Gastroesophageal sphincter (tissue), 4 donors: ENCODE measurements around the gene EXOC4. TPM values are rescaled to one million over a fixed set of nuclear protein-coding genes. Genes with fewer than 3 reads are reported as not detected.

ENCODE experiments used
- ATAC-seq: fragments of 150-250 bp; one replicate; pipeline ENCODE4 v1.9.1; 2016; ENCODE audit warnings: mild to moderate bottlenecking, moderate library complexity
- H3K27ac ChIP-seq, 4 donors: fragments of 200-600 bp; sonication (generic) in 3 of 4; 1 replicate in 3 of 4; 2 replicates in 1 of 4; pipeline ENCODE4 v1.5.1; 2016 to 2019
- H3K27me3 ChIP-seq: fragments of 200-600 bp; sonication (generic); one replicate; pipeline ENCODE4 v1.5.1; 2019
- H3K36me3 ChIP-seq, 2 donors: fragments of 200-600 bp; sonication (generic); one replicate each; pipeline ENCODE4 v1.5.1; 2019; ENCODE audit warnings: control low read depth in 1 of 2
- H3K4me1 ChIP-seq, 3 donors: fragments of 200-600 bp; sonication (generic); 1 replicate in 2 of 3; 2 replicates in 1 of 3; pipeline ENCODE4 v1.5.1; 2016 to 2019; ENCODE audit warnings: control low read depth in 2 of 3
- H3K4me3 ChIP-seq, 2 donors: fragments of 200-600 bp; sonication (generic); one replicate each; pipeline ENCODE4 v1.5.1; 2019; ENCODE audit warnings: mild to moderate bottlenecking in 1 of 2, moderate library complexity in 1 of 2
- H3K9me3 ChIP-seq, 3 donors: fragments of 200-600 bp; sonication (generic); one replicate each; pipeline ENCODE4 v1.5.1; 2017 to 2019; ENCODE audit warnings: control low read depth in 2 of 3
- CTCF ChIP-seq, 4 experiments: fragments of 200-600 bp in 2 of 4; fragments of 450-650 bp in 2 of 4; sonication (generic) in 1 of 4; IDR thresholded peaks; one replicate each; pipeline ENCODE4 v1.5.1; 2017 to 2019; ENCODE audit warnings: antibody characterized with exemption in 4 of 4, mild to moderate bottlenecking in 2 of 4, moderate library complexity in 2 of 4
- EP300 ChIP-seq: sonication (generic); formaldehyde crosslinking; IDR thresholded peaks from one replicate; pipeline ENCODE4 v1.6.1; 2017; ENCODE audit warnings: antibody characterized with exemption, mild to moderate bottlenecking
- POLR2A ChIP-seq, 2 donors: fragments of 450-650 bp; IDR thresholded peaks; one replicate each; pipeline ENCODE4 v1.6.1; 2017; ENCODE audit warnings: antibody characterized with exemption in 2 of 2, mild to moderate bottlenecking in 2 of 2, moderate library complexity in 1 of 2
- POLR2AphosphoS5 ChIP-seq: sonication (generic); formaldehyde crosslinking; IDR thresholded peaks from one replicate; pipeline ENCODE4 v1.6.1; 2017; ENCODE audit warnings: antibody characterized with exemption
- WGBS, 2 donors: methylation state at CpG; one replicate each; pipeline ENCODE4 v1.1.5; 2018; ENCODE audit warnings: low coverage in 1 of 2; 5-methylcytosine and 5-hydroxymethylcytosine counted together
- total RNA-seq, 4 donors: library from RNA; depleted of rRNA; stranded (reverse); fragments of >200 nt; gene quantifications; one replicate each; pipeline ENCODE4 v1.1.0, GENCODE V29; 2016

The EXOC4 gene
- total RNA-seq, 4 donors from 2014 or later: 46.3 to 85.8 (median 51.9) TPM

DNA sequence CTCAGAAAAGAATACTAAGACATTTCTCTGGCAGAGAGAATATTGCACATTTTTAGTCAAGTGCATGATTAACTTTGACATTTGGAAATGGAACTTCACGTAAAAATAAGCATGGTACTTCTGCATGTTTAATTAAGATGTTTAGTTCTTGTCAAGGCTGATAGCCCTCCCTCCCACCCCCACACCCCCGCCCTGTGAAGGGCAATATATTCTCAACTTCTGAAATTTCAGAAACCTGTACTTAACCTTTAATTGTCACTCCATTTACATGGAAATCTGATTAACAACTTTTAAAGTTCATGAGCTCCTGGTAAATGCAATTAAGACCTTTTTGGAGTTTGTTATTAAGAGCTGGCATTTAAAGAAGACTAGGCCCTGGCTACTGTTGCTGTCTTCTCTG is 205.8 kb downstream of the EXOC4 start:
- Histone ChIP-seq H3K27me3 (no peaks in the 10 kb centered on the region), H3K27ac (no peak overlapping the region), H3K4me1 (no peaks in the 10 kb centered on the region), H3K9me3 (no peaks in the 10 kb centered on the region), H3K4me3 (no peak overlapping the region), H3K36me3 (no peaks in the 10 kb centered on the region)
- ATAC-seq: no peak
- TF ChIP-seq EP300 (no peak), CTCF (IDR thresholded peaks at IDR 0.05) (no peak), POLR2AphosphoS5 (no peak), POLR2A (IDR thresholded peaks at IDR 0.05) (no peak)
- 68 to 89% methylated on average over 2 of the region's 2 CpGs for WGBS, 2 donors

DNA sequence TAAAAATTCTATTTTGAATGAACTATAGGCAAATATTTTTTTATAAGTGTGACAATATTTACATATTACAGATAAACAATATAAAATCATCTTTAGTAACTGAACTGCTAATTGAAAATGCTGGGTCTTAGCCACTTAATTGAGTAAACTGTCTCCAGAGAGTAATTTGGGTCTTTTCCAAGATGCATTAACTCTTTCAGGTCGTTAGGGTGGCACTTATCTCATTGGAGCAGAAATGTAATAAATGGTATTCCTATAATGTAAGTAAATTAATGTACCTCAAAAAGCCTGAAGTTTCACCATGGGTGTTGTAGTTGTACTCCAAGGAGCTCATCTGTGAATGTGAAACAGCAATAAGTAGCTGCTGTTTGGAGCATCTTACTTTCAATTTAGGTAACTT is 208.5 kb downstream of the EXOC4 start:
- Histone ChIP-seq H3K27me3 (no peaks in the 10 kb centered on the region), H3K4me3 (no peak overlapping the region), H3K36me3 (no peaks in the 10 kb centered on the region), H3K4me1 (no peaks in the 10 kb centered on the region), H3K9me3 (peaks cover 0 to 12% (median 0%) of the 10 kb centered on the region in 3 donors), H3K27ac (no peak overlapping the region)
- WGBS, 2 donors: 30 to 38% methylated on average over 1 of the region's 1 CpG
- ATAC-seq: no peak
- no peak for TF ChIP-seq EP300
- no peak for TF ChIP-seq POLR2A (IDR thresholded peaks at IDR 0.05)
- TF ChIP-seq POLR2AphosphoS5: no peak

GRCh38 chr7:133475655-133476054 is 222.8 kb downstream of the EXOC4 start:
- no peaks in the 10 kb centered on the region for H3K27me3 ChIP-seq
- H3K36me3 ChIP-seq: peaks cover 0 to 26% of the 10 kb centered on the region in 2 donors
- no peak for ATAC-seq
- H3K4me1 ChIP-seq: no peaks in the 10 kb centered on the region
- H3K9me3 ChIP-seq: no peaks in the 10 kb centered on the region
- no peak overlapping the region for H3K4me3 ChIP-seq
- TF ChIP-seq EP300 (no peak), CTCF (IDR thresholded peaks at IDR 0.05) (no peak), POLR2AphosphoS5 (no peak), POLR2A (IDR thresholded peaks at IDR 0.05) (no peak)
- H3K27ac ChIP-seq: no peak overlapping the region

- no peak overlapping the region for H3K4me3 ChIP-seq
- WGBS, 2 donors: 96 to 100% methylated on average over 1 to 2 of the region's 2 CpGs
These were observed 224.9 kb downstream of the EXOC4 start for GRCh38 chr7:133477791-133478190.

GRCh38 chr7:133478591-133479135 is 225.8 kb downstream of the EXOC4 start:
- Histone ChIP-seq H3K4me1 (no peaks in the 10 kb centered on the region), H3K36me3 (peaks cover 0 to 45% of the 10 kb centered on the region in 2 donors), H3K27ac (no peak overlapping the region), H3K9me3 (no peaks in the 10 kb centered on the region), H3K27me3 (no peaks in the 10 kb centered on the region), H3K4me3 (no peak overlapping the region)
- WGBS, 2 donors: 55 to 96% methylated on average over 2 to 3 of the region's 3 CpGs
- ATAC-seq: no peak
- no peak for TF ChIP-seq POLR2AphosphoS5
- TF ChIP-seq CTCF (IDR thresholded peaks at IDR 0.05): no peak
- no peak for TF ChIP-seq POLR2A (IDR thresholded peaks at IDR 0.05)
- TF ChIP-seq EP300: no peak

More at GRCh38 chr7:133477791-133478190, 224.9 kb downstream of the EXOC4 start:
- H3K9me3 ChIP-seq: no peaks in the 10 kb centered on the region
- H3K27me3 ChIP-seq: no peaks in the 10 kb centered on the region
- H3K4me1 ChIP-seq: no peaks in the 10 kb centered on the region
- H3K27ac ChIP-seq: no peak overlapping the region
- TF ChIP-seq EP300: no peak
- peaks cover 0 to 45% of the 10 kb centered on the region in 2 donors for H3K36me3 ChIP-seq
- no peak for ATAC-seq

DNA sequence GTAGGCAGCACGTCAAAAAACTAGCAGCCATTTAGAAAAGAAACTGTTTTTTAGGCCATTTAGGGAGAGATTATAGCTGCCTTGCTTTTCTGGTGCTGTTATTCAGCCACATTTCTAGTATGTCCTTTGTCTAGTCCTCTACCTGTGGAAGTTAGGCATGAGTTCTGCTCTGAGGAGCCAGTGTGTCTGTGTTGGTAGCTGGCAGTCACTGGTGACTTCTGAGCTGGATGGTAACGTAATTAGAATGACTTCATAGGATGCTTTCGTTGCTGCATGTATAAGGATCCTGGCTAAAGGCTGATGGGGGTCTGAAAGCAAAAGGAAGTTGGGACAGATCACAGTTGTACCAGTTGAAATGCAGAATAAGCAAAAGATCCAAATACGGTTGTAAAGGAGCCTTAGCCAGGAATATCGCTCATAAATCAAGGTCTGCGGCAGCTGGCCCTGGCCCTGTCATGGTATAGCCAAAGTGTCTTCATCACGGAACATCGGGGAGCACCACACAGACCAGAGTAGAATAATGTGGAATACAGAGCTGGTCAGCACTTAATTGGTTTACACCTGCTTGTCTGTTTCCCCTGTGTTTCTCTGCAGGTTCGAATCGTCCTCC is 226.7 kb downstream of the EXOC4 start:
- Histone ChIP-seq H3K9me3 (no peaks in the 10 kb centered on the region), H3K4me1 (no peaks in the 10 kb centered on the region), H3K4me3 (no peak overlapping the region), H3K27ac (no peak overlapping the region), H3K36me3 (peaks cover 0 to 45% of the 10 kb centered on the region in 2 donors), H3K27me3 (no peaks in the 10 kb centered on the region)
- TF ChIP-seq EP300 (no peak), CTCF (IDR thresholded peaks at IDR 0.05) (no peak), POLR2A (IDR thresholded peaks at IDR 0.05) (no peak), POLR2AphosphoS5 (no peak)
- 86 to 94% methylated on average over 7 to 10 of the region's 10 CpGs for WGBS, 2 donors
- ATAC-seq: no peak
